ENCODE results near the gene TNS3. TPM values are rescaled to one million over a fixed set of nuclear protein-coding genes. Genes with fewer than 3 reads are reported as not detected.

The TNS3 gene
- total RNA-seq, 4 donors from 2014 or later: 27.2 to 110 (median 47.5) TPM

DNA sequence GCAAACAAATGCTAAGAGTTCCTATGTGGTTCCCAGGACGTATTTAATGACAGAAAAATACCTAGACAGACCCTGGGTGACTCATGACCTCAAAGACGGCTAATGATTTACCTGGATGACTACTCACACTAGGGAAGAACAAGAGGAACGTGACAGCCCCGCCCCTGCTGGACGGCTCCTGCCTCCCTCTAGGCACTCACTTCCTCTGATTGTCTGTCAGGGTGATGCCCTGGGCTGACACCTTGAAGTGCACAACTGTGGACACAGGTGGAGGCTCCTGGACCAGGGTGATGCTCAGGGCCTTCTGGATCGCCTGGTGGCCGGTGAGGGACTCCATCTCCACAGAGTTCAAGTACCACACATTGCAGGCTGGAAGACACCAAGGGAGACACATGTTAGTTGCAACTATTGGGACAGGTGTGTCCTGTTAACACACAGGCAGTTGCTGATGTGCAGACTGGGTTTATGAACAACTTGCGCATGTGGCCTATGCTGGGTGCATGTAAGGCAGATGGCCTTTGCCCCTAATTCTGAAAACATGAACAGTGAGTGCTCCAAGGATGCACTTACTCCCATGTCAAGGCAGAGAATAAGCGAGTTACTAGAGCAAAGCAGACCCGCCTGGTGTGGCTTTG is 298.3 kb downstream of the TNS3 start:
- TF ChIP-seq, protein P1, sequence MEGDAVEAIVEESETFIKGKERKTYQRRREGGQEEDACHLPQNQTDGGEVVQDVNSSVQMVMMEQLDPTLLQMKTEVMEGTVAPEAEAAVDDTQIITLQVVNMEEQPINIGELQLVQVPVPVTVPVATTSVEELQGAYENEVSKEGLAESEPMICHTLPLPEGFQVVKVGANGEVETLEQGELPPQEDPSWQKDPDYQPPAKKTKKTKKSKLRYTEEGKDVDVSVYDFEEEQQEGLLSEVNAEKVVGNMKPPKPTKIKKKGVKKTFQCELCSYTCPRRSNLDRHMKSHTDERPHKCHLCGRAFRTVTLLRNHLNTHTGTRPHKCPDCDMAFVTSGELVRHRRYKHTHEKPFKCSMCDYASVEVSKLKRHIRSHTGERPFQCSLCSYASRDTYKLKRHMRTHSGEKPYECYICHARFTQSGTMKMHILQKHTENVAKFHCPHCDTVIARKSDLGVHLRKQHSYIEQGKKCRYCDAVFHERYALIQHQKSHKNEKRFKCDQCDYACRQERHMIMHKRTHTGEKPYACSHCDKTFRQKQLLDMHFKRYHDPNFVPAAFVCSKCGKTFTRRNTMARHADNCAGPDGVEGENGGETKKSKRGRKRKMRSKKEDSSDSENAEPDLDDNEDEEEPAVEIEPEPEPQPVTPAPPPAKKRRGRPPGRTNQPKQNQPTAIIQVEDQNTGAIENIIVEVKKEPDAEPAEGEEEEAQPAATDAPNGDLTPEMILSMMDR (IDR thresholded peaks at IDR 0.05): no peak
- no peak for TF ChIP-seq POLR2A (IDR thresholded peaks at IDR 0.05)
- Histone ChIP-seq H3K27ac (no peak overlapping the region), H3K27me3 (no peaks in the 10 kb centered on the region), H3K36me3 (no peaks in the 10 kb centered on the region), H3K4me3 (no peak overlapping the region), H3K4me1 (no peaks in the 10 kb centered on the region), H3K9me3 (no peaks in the 10 kb centered on the region)
- no peak for DNase-seq
- intact Hi-C loops (cut with DNase I; ENCODE audit: low total_unique reads): no loop called here

DNA sequence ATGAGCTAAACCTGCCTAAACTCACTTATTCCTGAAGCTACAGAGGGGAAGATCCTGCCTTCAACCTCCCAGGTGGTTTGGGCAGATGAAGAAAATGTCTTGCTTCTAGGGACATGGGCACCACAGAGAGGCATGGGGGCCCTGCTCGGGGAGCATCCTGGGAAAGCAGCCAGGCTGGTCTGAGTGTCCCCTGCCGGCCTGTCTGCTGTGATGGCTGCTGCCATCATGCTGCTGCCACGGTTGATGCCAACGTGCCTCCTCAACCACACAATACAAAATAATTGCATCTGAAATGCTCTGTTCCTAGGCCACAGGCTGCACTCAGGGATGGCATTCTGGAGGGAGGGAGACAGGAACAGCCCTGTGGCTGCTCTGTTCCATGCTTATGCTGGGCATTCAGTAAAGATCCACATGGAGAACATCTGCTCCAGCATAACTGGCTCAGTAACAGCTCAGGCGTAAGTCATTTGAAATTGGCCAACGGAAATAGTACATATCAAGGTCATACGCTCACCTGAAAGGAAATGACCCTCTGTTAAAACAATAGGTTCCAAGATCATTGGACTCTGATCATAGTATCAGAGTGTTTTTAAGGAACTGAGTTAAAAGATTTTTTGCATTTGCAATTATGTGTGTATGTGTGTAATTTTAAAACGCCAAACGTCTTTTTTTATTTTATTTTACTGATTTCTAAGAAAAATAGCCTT is 299.0 kb downstream of the TNS3 start:
- H3K4me1 ChIP-seq: no peaks in the 10 kb centered on the region
- no peak overlapping the region for H3K4me3 ChIP-seq
- H3K36me3 ChIP-seq: no peaks in the 10 kb centered on the region
- no peak for DNase-seq
- no peaks in the 10 kb centered on the region for H3K9me3 ChIP-seq
- H3K27ac ChIP-seq: no peak overlapping the region
- intact Hi-C loops (cut with DNase I; ENCODE audit: low total_unique reads): no loop called here
- TF ChIP-seq POLR2A (IDR thresholded peaks at IDR 0.05): no peak
- TF ChIP-seq, protein P1 (IDR thresholded peaks at IDR 0.05): no peak
- no peaks in the 10 kb centered on the region for H3K27me3 ChIP-seq

- H3K27ac ChIP-seq: no peak overlapping the region
- H3K4me3 ChIP-seq: no peak overlapping the region
- no peak for TF ChIP-seq POLR2A (IDR thresholded peaks at IDR 0.05)
- TF ChIP-seq, protein P1 (IDR thresholded peaks at IDR 0.05): no peak
- intact Hi-C loops (cut with DNase I; ENCODE audit: low total_unique reads): no loop called here
- no peaks in the 10 kb centered on the region for H3K4me1 ChIP-seq
- H3K36me3 ChIP-seq: no peaks in the 10 kb centered on the region
- H3K27me3 ChIP-seq: no peaks in the 10 kb centered on the region
- no peaks in the 10 kb centered on the region for H3K9me3 ChIP-seq
- DNase-seq: no peak
These were observed 299.8 kb downstream of the TNS3 start for GRCh38 chr7:47281966-47282643.

- Histone ChIP-seq H3K27me3 (no peaks in the 10 kb centered on the region), H3K4me1 (no peaks in the 10 kb centered on the region), H3K36me3 (no peaks in the 10 kb centered on the region), H3K27ac (no peak overlapping the region), H3K9me3 (no peaks in the 10 kb centered on the region), H3K4me3 (no peak overlapping the region)
- no peak for DNase-seq
- TF ChIP-seq POLR2A (IDR thresholded peaks at IDR 0.05): no peak
- TF ChIP-seq, protein P1 (IDR thresholded peaks at IDR 0.05): no peak
- intact Hi-C loops (cut with DNase I; ENCODE audit: low total_unique reads): no loop called here
These were observed 300.8 kb downstream of the TNS3 start for GRCh38 chr7:47281161-47281560.

DNA sequence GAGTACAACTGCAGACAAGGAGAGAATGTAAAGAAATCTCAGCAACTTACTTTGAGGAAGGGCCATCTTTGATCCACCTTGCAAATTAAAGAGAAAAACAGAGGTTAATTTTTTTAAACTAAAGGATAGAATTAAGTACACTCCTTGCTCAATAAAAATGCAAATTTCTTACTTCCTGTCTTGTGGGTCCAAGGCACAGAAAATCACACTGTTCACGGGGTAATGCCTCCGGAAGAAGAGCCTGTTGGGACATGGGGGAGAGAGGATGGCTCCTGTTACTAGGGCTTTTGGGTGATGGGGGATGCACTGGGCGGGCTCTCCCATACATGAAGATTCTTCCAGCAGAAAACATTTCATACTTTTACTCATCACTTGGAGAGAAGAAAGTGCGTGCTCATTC is 301.8 kb downstream of the TNS3 start:
- H3K36me3 ChIP-seq: no peaks in the 10 kb centered on the region
- no peak overlapping the region for H3K4me3 ChIP-seq
- H3K4me1 ChIP-seq: no peaks in the 10 kb centered on the region
- no peak for TF ChIP-seq POLR2A (IDR thresholded peaks at IDR 0.05)
- TF ChIP-seq, protein P1 (IDR thresholded peaks at IDR 0.05): no peak
- DNase-seq: no peak
- no peak overlapping the region for H3K27ac ChIP-seq
- no peaks in the 10 kb centered on the region for H3K27me3 ChIP-seq
- no peaks in the 10 kb centered on the region for H3K9me3 ChIP-seq
- intact Hi-C loops (cut with DNase I; ENCODE audit: low total_unique reads): no loop called here

All from uterus (tissue), 4 donors.